ENCODE measurements around the gene PIGX. TPM values are rescaled to one million over a fixed set of nuclear protein-coding genes. Genes with fewer than 3 reads are reported as not detected.

Gene PIGX
- total RNA-seq, 1 donor from 2014 or later: 21.8 TPM

- H3K36me3 Mint-ChIP-seq (ENCODE audit: low read depth): peaks cover 65% of the 10 kb centered on the region
Measured at GRCh38 chr3:196754091-196754981, 42.2 kb downstream of the PIGX start.

GRCh38 chr3:196756732-196757131 lies 44.6 kb downstream of the PIGX start:
- H3K4me3 Mint-ChIP-seq: no peak overlapping the region
- peaks cover 25% of the 10 kb centered on the region for H3K4me1 Mint-ChIP-seq
- H3K9me3 Mint-ChIP-seq: peaks cover 8% of the 10 kb centered on the region
- no peak overlapping the region for H3K27ac Mint-ChIP-seq
- ChIA-PET CTCF (no interaction called here), POLR2A (no interaction called here)
- intact Hi-C loops (cut with micrococcal nuclease): no loop called here
- DNase-seq: no peak
- no peaks in the 10 kb centered on the region for H3K27me3 Mint-ChIP-seq
- ATAC-seq (ENCODE audit: low read depth): no peak
- H3K36me3 Mint-ChIP-seq (ENCODE audit: low read depth): peaks cover 58% of the 10 kb centered on the region
- TF ChIP-seq, protein P1, sequence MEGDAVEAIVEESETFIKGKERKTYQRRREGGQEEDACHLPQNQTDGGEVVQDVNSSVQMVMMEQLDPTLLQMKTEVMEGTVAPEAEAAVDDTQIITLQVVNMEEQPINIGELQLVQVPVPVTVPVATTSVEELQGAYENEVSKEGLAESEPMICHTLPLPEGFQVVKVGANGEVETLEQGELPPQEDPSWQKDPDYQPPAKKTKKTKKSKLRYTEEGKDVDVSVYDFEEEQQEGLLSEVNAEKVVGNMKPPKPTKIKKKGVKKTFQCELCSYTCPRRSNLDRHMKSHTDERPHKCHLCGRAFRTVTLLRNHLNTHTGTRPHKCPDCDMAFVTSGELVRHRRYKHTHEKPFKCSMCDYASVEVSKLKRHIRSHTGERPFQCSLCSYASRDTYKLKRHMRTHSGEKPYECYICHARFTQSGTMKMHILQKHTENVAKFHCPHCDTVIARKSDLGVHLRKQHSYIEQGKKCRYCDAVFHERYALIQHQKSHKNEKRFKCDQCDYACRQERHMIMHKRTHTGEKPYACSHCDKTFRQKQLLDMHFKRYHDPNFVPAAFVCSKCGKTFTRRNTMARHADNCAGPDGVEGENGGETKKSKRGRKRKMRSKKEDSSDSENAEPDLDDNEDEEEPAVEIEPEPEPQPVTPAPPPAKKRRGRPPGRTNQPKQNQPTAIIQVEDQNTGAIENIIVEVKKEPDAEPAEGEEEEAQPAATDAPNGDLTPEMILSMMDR (IDR thresholded peaks at IDR 0.05): no peak

More at GRCh38 chr3:196754091-196754981, 42.2 kb downstream of the PIGX start:
- intact Hi-C loops (cut with micrococcal nuclease): no loop called here
- Mint-ChIP-seq H3K27me3 (no peaks in the 10 kb centered on the region), H3K4me3 (no peak overlapping the region), H3K4me1 (peaks cover 39% of the 10 kb centered on the region), H3K27ac (no peak overlapping the region), H3K9me3 (peaks cover 8% of the 10 kb centered on the region)
- no peak for ATAC-seq (ENCODE audit: low read depth)
- DNase-seq: no peak
- POLR2A ChIA-PET: no interaction called here
- TF ChIP-seq, protein P1 (IDR thresholded peaks at IDR 0.05): no peak
- CTCF ChIA-PET: no interaction called here

DNA sequence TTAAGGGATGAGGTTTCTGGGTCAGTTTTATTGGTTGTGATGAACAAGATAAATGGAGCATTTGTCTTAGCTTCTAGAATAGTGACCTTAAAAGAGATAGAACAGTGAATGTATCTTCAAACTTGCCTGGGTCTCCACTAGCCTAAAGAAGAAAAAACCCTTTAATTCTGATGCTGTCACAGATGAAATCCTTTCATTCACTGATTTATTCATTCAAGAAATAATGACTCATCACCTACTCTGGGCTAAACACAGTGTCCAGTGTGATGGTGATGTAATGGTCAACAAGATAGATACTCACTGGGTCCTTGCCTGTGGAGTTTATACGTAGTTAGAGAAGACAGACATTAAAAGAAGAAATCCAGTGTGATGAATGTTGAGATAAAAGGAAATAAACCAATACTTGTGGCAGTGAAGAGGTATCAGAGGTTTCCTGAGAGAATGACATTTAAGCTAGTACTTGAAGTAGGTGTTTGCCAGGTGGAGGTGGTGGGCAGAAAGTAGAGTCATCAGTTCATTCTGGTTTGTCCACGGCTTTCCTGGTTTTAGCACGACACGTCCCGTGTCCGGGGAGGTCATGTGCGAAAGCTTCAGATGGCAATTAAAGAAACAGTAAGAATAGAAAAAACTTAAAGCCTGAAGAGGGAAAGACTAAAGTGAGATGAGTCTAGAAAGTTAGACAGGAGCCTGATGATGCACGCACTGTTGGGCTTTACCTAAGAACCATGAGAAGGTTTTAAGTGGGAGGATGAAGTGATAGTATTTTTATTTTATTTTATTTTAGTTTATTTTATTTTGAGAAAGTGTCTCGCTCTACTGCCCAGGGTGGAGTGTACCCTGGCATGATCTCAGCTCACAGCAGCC lies 45.9 kb downstream of the PIGX start:
- intact Hi-C loops (cut with micrococcal nuclease): no loop called here

DNA sequence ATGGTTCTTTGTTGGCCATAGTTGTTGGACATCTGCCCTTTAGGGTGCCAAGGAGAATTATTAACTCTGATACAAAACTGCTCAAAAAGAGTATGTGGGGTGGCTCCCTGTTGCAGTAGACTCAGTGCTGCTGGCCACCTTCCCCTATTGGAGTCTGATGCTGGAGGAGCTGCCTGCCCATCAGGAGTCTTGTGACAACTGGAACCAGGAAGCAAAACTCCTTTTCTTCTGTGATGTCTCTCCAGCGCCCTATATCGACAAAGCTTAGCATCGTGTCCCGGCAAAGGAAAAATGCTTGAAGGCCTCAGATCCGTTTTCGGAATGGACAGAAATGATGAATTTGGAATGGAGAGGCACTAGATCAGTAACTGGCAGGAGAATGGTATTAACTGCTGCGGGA lies 51.0 kb downstream of the PIGX start:
- no peaks in the 10 kb centered on the region for H3K27me3 Mint-ChIP-seq
- POLR2A ChIA-PET: no interaction called here
- H3K4me1 Mint-ChIP-seq: peaks cover 22% of the 10 kb centered on the region
- no peak for DNase-seq
- no peak for ATAC-seq (ENCODE audit: low read depth)
- peaks cover 2% of the 10 kb centered on the region for H3K9me3 Mint-ChIP-seq
- intact Hi-C loops (cut with micrococcal nuclease): no loop called here
- TF ChIP-seq, protein P1 (IDR thresholded peaks at IDR 0.05): no peak
- H3K27ac Mint-ChIP-seq: no peak overlapping the region
- CTCF ChIA-PET: no interaction called here
- H3K36me3 Mint-ChIP-seq (ENCODE audit: low read depth): peaks cover 42% of the 10 kb centered on the region
- no peak overlapping the region for H3K4me3 Mint-ChIP-seq

More for the DNA sequence above, 45.9 kb downstream of the PIGX start:
- Mint-ChIP-seq H3K4me3 (no peak overlapping the region), H3K36me3 (ENCODE audit: low read depth) (peaks cover 57% of the 10 kb centered on the region), H3K4me1 (peaks cover 27% of the 10 kb centered on the region), H3K9me3 (peaks cover 10% of the 10 kb centered on the region), H3K27ac (peak overlapping the region; percentile 62), H3K27me3 (no peaks in the 10 kb centered on the region)
- ChIA-PET POLR2A (interaction anchor here (0.6 to 1.7 kb wide), 2 partner anchors 9 to 18 kb away, joined by 3 to 6 read pairs; partner anchors contain the start of gene PAK2), CTCF (no interaction called here)
- ATAC-seq (ENCODE audit: low read depth) (no peak), DNase-seq (no peak)
- TF ChIP-seq, protein P1 (IDR thresholded peaks at IDR 0.05): no peak

DNA sequence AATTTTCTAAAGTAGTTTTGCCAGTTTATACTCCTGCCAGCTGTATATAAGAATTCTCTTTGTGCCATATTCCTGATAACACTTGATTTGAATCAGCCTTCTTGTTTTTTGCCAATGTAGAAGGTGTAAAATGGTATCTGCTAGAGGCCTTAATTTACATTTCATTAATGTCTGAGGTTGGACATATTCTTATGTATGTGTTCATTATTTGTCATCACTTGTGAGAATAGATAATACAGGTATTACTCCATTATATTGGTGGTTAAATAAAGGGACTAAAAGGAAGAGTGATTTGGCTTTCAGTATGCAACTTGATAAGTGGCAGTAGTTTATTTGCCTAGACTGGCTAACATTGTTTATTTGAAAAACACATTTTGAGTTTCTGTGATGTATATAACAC lies 53.3 kb downstream of the PIGX start:
- Mint-ChIP-seq H3K9me3 (peaks cover 2% of the 10 kb centered on the region), H3K36me3 (ENCODE audit: low read depth) (peaks cover 43% of the 10 kb centered on the region), H3K27ac (no peak overlapping the region), H3K4me3 (no peak overlapping the region), H3K4me1 (peaks cover 31% of the 10 kb centered on the region), H3K27me3 (no peaks in the 10 kb centered on the region)
- CTCF ChIA-PET: no interaction called here
- intact Hi-C loops (cut with micrococcal nuclease): no loop called here
- POLR2A ChIA-PET: no interaction called here
- TF ChIP-seq, protein P1 (IDR thresholded peaks at IDR 0.05): no peak
- DNase-seq: no peak
- ATAC-seq (ENCODE audit: low read depth): no peak

Measured in activated B cell treated with CpG ODN at 0.5 μM for 24 hours (primary cell).